Upper lobe of left lung (tissue), 6 donors: ENCODE data around the gene TPSB2. TPM values are rescaled to one million over a fixed set of nuclear protein-coding genes. Genes with fewer than 3 reads are reported as not detected.

ENCODE experiments used
- ATAC-seq, 2 donors: fragments of 200-7000 bp; cut with Tn5 transposase; one replicate each; pipeline ENCODE4 v1.9.1; 2022; ENCODE audit warnings: mild to moderate bottlenecking in 2 of 2, moderate library complexity in 2 of 2; ENCODE audit not compliant: low FRiP score in 2 of 2
- DNase-seq, 2 donors: peaks; one replicate each; pipeline ENCODE4 v3.0.0-alpha.2; 2019 to 2020
- H3K27ac ChIP-seq, 4 donors: fragments of 200-600 bp; sonication (generic); one replicate each; pipeline ENCODE4 v1.5.1; 2016 to 2019
- H3K27me3 ChIP-seq, 4 donors: fragments of 200-600 bp; sonication (generic); one replicate each; pipeline ENCODE4 v1.5.1; 2017 to 2019
- H3K36me3 ChIP-seq, 4 donors: fragments of 200-600 bp; sonication (generic); one replicate each; pipeline ENCODE4 v1.5.1; 2016 to 2019
- H3K4me1 ChIP-seq, 4 donors: fragments of 200-600 bp; sonication (generic); one replicate each; pipeline ENCODE4 v1.5.1; 2018 to 2019
- H3K4me3 ChIP-seq, 4 donors: fragments of 200-600 bp; sonication (generic); one replicate each; pipeline ENCODE4 v1.5.1; 2017 to 2019; ENCODE audit warnings: mild to moderate bottlenecking in 2 of 4, moderate library complexity in 1 of 4
- H3K9me3 ChIP-seq, 4 donors: fragments of 200-600 bp; sonication (generic); one replicate each; pipeline ENCODE4 v1.5.1; 2018 to 2019
- EP300 ChIP-seq, 4 donors: sonication (generic); formaldehyde crosslinking; IDR thresholded peaks; one replicate each; pipeline ENCODE4 v1.5.1; 2017; ENCODE audit warnings: antibody characterized with exemption in 4 of 4, control low read depth in 2 of 4
- POLR2A ChIP-seq, 4 donors: fragments of 450-650 bp; IDR thresholded peaks; one replicate each; pipeline ENCODE4 v1.5.1; 2016 to 2017; ENCODE audit warnings: antibody characterized with exemption in 4 of 4, mild to moderate bottlenecking in 2 of 4
- POLR2AphosphoS5 ChIP-seq, 2 donors: sonication (generic); formaldehyde crosslinking; IDR thresholded peaks; one replicate each; pipeline ENCODE4 v1.5.1; 2017; ENCODE audit warnings: antibody characterized with exemption in 2 of 2
- WGBS, 2 donors: methylation state at CpG; one replicate each; pipeline ENCODE4 v1.1.5; 2017 to 2018; 5-methylcytosine and 5-hydroxymethylcytosine counted together
- total RNA-seq, 6 donors: library from RNA; depleted of rRNA in 4 of 6; stranded (reverse); fragments of >200 nt in 4 of 6; gene quantifications; one replicate each; pipeline versions ENCODE4 v1.1.0 to v1.2.1, GENCODE V29; 2016 to 2021
- TF ChIP-seq, protein P1 (sequence below), 6 experiments: fragments of 450-650 bp in 4 of 6; fragments of 200-600 bp in 2 of 6; sonication (generic) in 2 of 6; IDR thresholded peaks; one replicate each; pipeline ENCODE4 v1.5.1; 2016 to 2019; ENCODE audit warnings: antibody characterized with exemption in 6 of 6
- donor health status: DM: no; HTN: no; CAD: no; lungs with moderate emphysema.
- donor health status: DM: no; HTN: yes; CAD: no; lungs with severe emphysema.

The TPSB2 gene
- total RNA-seq, 6 donors from 2014 or later: 10.5 to 329 (median 70.7) TPM

GRCh38 chr16:1184980-1185379 is 45.0 kb downstream of the TPSB2 start:
- Histone ChIP-seq H3K4me3 (no peak overlapping the region), H3K9me3 (no peaks in the 10 kb centered on the region), H3K27ac (no peak overlapping the region), H3K27me3 (no peaks in the 10 kb centered on the region), H3K4me1 (peaks cover 10 to 30% (median 17%) of the 10 kb centered on the region in 4 donors), H3K36me3 (no peaks in the 10 kb centered on the region)
- DNase-seq: no peak
- ATAC-seq: no peak
- TF ChIP-seq POLR2AphosphoS5 (IDR thresholded peaks at IDR 0.05): no peak
- TF ChIP-seq, protein P1, sequence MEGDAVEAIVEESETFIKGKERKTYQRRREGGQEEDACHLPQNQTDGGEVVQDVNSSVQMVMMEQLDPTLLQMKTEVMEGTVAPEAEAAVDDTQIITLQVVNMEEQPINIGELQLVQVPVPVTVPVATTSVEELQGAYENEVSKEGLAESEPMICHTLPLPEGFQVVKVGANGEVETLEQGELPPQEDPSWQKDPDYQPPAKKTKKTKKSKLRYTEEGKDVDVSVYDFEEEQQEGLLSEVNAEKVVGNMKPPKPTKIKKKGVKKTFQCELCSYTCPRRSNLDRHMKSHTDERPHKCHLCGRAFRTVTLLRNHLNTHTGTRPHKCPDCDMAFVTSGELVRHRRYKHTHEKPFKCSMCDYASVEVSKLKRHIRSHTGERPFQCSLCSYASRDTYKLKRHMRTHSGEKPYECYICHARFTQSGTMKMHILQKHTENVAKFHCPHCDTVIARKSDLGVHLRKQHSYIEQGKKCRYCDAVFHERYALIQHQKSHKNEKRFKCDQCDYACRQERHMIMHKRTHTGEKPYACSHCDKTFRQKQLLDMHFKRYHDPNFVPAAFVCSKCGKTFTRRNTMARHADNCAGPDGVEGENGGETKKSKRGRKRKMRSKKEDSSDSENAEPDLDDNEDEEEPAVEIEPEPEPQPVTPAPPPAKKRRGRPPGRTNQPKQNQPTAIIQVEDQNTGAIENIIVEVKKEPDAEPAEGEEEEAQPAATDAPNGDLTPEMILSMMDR (IDR thresholded peaks at IDR 0.05): no peak
- WGBS, 2 donors: 97 to 98% methylated on average over 13 to 18 of the region's 18 CpGs

GRCh38 chr16:1184156-1184868 is 45.7 kb downstream of the TPSB2 start:
- Histone ChIP-seq H3K27me3 (no peaks in the 10 kb centered on the region), H3K4me1 (peaks cover 10 to 30% (median 17%) of the 10 kb centered on the region in 4 donors), H3K4me3 (no peak overlapping the region), H3K9me3 (no peaks in the 10 kb centered on the region), H3K36me3 (no peaks in the 10 kb centered on the region), H3K27ac (no peak overlapping the region)
- TF ChIP-seq, protein P1 (IDR thresholded peaks at IDR 0.05): no peak
- TF ChIP-seq POLR2AphosphoS5 (IDR thresholded peaks at IDR 0.05) (no peak), POLR2A (IDR thresholded peaks at IDR 0.05) (no peak)
- WGBS, 2 donors: 81 to 92% methylated on average over 8 to 26 of the region's 26 CpGs
- no peak for DNase-seq
- no peak for ATAC-seq

DNA sequence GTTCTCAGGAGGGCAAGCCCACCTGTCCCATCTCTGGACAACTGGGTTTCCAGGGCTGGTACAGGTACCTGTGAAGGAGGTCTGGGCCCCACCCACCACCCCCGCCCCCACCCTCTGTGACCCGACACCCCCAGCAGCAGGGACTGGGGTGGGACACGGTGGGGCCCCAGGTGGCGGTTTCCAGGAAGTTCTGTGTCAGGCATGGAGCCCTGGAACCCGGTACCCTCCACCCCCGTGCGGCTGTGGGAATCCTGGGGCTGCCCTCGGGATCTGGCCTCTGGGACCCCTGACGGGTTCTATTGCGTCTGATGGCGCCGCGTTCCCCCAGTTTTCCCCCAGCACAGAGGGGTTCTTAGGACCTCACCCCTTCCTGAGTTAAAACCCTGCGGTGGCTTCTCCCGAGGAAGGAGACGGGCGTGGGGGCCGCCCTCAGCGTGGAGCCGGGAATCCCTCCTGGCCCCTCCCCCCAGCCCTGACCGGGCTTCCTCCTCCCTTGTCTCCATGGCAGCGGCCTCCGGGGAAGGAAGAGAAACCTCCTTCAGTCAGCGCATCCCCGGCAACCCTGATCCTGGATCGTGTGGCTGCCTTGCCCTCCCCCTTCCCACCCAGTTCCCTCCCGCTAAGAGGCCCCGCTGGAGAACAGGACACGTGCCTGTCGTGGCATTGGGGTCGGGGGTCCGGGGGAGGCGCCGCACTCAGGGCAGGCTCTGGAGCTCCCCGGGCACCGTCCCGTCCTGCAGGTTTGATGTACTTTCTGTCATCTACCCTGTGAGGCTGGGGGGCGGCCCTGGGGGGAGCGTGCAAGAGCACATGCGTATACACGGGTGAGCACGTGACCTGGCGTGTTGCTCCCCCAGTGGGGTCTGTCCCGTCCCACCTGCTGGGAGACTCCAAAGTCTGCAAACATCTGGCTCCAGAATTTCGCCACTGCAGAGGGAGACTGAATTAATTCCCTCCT is 46.8 kb downstream of the TPSB2 start:
- Histone ChIP-seq H3K36me3 (no peaks in the 10 kb centered on the region), H3K27me3 (no peaks in the 10 kb centered on the region), H3K9me3 (no peaks in the 10 kb centered on the region), H3K4me1 (peaks cover 10 to 30% (median 17%) of the 10 kb centered on the region in 4 donors), H3K4me3 (no peak overlapping the region), H3K27ac (peak overlapping the region in 3 of 4 donors; percentile 27 to 79 (median 46))
- 46 to 47% methylated on average over 12 to 42 of the region's 45 CpGs for WGBS, 2 donors
- TF ChIP-seq, protein P1 (IDR thresholded peaks at IDR 0.05): no peak
- TF ChIP-seq EP300 (IDR thresholded peaks at IDR 0.05) (no peak), POLR2AphosphoS5 (IDR thresholded peaks at IDR 0.05) (no peak), POLR2A (IDR thresholded peaks at IDR 0.05) (no peak)
- DNase-seq (no peak), ATAC-seq (no peak)

- Histone ChIP-seq H3K4me1 (peaks cover 10 to 30% (median 17%) of the 10 kb centered on the region in 4 donors), H3K27ac (peak overlapping the region in 3 of 4 donors; percentile 27 to 79 (median 59)), H3K27me3 (no peaks in the 10 kb centered on the region), H3K36me3 (no peaks in the 10 kb centered on the region), H3K9me3 (no peaks in the 10 kb centered on the region), H3K4me3 (peak overlapping the region in 3 of 4 donors; percentile 6 to 37 (median 9))
- 7 to 31% methylated on average over 5 to 12 of the region's 19 CpGs for WGBS, 2 donors
- peak; percentile 62 to 89 for DNase-seq
- peak; percentile 24 to 61 for ATAC-seq
- TF ChIP-seq POLR2AphosphoS5 (IDR thresholded peaks at IDR 0.05) (peak in 1 of 2 donors; percentile 45), POLR2A (IDR thresholded peaks at IDR 0.05) (no peak), EP300 (IDR thresholded peaks at IDR 0.05) (peak in 1 of 4 donors; percentile 40)
- TF ChIP-seq, protein P1 (IDR thresholded peaks at IDR 0.05): no peak
These were observed 47.7 kb downstream of the TPSB2 start for GRCh38 chr16:1182316-1182671.
